Ishikawa (cell line): ENCODE results near the gene CLTA.
A peak's percentile ranks its signal among the peaks of the same experiment; 100 is the strongest.

Experiments
- CEBPB ChIP-seq: IDR thresholded peaks from 2 replicates; pipeline ENCODE4 v1.6.1; 2012
- CREB1 ChIP-seq: IDR thresholded peaks from 2 replicates; pipeline ENCODE4 v1.6.1; 2012; ENCODE audit warnings: low read depth
- EGR1 ChIP-seq: IDR thresholded peaks from 2 replicates; pipeline ENCODE4 v1.6.1; 2012
- EP300 ChIP-seq: IDR thresholded peaks from 2 replicates; pipeline ENCODE4 v1.6.1; 2012; ENCODE audit warnings: borderline replicate concordance
- FOXM1 ChIP-seq: IDR thresholded peaks from 2 replicates; pipeline ENCODE4 v1.6.1; 2012; ENCODE audit warnings: low read depth, borderline replicate concordance
- MAX ChIP-seq: IDR thresholded peaks from 2 replicates; pipeline ENCODE4 v1.6.1; 2012
- NFIC ChIP-seq: IDR thresholded peaks from 2 replicates; pipeline ENCODE4 v1.6.1; 2012
- RAD21 ChIP-seq: IDR thresholded peaks from 2 replicates; pipeline ENCODE4 v1.6.1; 2012; ENCODE audit warnings: low read depth
- TAF1 ChIP-seq: IDR thresholded peaks from 2 replicates; pipeline ENCODE4 v1.6.1; 2012; ENCODE audit warnings: low read depth, mild to moderate bottlenecking
- TCF12 ChIP-seq: IDR thresholded peaks from 2 replicates; pipeline ENCODE4 v1.6.1; 2012; ENCODE audit warnings: low read depth
- TEAD4 ChIP-seq: IDR thresholded peaks from 2 replicates; pipeline ENCODE4 v1.6.1; 2012
- YY1 ChIP-seq: IDR thresholded peaks from 2 replicates; pipeline ENCODE4 v1.6.1; 2012; ENCODE audit warnings: low read depth
- ZBTB7A ChIP-seq: IDR thresholded peaks from 2 replicates; pipeline ENCODE4 v1.6.1; 2012; ENCODE audit warnings: low read depth
- TF ChIP-seq, protein P1 (sequence below): IDR thresholded peaks from 2 replicates; pipeline ENCODE4 v1.6.1; 2012; ENCODE audit warnings: low read depth, mild to moderate bottlenecking
- TF ChIP-seq, protein P2 (sequence below): IDR thresholded peaks from 2 replicates; pipeline ENCODE4 v1.6.1; 2012

The CLTA gene, protein sequence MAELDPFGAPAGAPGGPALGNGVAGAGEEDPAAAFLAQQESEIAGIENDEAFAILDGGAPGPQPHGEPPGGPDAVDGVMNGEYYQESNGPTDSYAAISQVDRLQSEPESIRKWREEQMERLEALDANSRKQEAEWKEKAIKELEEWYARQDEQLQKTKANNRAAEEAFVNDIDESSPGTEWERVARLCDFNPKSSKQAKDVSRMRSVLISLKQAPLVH

GRCh38 chr9:36190388-36191289 lies at the start of gene CLTA:
CLTA (plus strand) TSS chr9:36190921; CDS start chr9:36191057, 136 bp downstream.
- TF ChIP-seq, protein P1, sequence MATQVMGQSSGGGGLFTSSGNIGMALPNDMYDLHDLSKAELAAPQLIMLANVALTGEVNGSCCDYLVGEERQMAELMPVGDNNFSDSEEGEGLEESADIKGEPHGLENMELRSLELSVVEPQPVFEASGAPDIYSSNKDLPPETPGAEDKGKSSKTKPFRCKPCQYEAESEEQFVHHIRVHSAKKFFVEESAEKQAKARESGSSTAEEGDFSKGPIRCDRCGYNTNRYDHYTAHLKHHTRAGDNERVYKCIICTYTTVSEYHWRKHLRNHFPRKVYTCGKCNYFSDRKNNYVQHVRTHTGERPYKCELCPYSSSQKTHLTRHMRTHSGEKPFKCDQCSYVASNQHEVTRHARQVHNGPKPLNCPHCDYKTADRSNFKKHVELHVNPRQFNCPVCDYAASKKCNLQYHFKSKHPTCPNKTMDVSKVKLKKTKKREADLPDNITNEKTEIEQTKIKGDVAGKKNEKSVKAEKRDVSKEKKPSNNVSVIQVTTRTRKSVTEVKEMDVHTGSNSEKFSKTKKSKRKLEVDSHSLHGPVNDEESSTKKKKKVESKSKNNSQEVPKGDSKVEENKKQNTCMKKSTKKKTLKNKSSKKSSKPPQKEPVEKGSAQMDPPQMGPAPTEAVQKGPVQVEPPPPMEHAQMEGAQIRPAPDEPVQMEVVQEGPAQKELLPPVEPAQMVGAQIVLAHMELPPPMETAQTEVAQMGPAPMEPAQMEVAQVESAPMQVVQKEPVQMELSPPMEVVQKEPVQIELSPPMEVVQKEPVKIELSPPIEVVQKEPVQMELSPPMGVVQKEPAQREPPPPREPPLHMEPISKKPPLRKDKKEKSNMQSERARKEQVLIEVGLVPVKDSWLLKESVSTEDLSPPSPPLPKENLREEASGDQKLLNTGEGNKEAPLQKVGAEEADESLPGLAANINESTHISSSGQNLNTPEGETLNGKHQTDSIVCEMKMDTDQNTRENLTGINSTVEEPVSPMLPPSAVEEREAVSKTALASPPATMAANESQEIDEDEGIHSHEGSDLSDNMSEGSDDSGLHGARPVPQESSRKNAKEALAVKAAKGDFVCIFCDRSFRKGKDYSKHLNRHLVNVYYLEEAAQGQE = no peak
- TF ChIP-seq NFIC (peak; percentile 46; the same call in 1 of the 2 replicates), FOXM1 (peak; percentile 64; the same call in 1 of the 2 replicates), MAX (peak; percentile 75; the same call in 1 of the 2 replicates), TEAD4 (no peak), YY1 (no peak), ZBTB7A (0 out of 2 replicates have a peak, but pooled peaks have one; percentile 21), EP300 (peak; percentile 36; the same call in 1 of the 2 replicates), EGR1 (no peak), CREB1 (no peak), TCF12 (peak; percentile 64), TAF1 (peak; percentile 95), RAD21 (no peak), CEBPB (no peak)
- TF ChIP-seq, protein P2, sequence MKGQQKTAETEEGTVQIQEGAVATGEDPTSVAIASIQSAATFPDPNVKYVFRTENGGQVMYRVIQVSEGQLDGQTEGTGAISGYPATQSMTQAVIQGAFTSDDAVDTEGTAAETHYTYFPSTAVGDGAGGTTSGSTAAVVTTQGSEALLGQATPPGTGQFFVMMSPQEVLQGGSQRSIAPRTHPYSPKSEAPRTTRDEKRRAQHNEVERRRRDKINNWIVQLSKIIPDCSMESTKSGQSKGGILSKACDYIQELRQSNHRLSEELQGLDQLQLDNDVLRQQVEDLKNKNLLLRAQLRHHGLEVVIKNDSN = peak; percentile 87

DNA sequence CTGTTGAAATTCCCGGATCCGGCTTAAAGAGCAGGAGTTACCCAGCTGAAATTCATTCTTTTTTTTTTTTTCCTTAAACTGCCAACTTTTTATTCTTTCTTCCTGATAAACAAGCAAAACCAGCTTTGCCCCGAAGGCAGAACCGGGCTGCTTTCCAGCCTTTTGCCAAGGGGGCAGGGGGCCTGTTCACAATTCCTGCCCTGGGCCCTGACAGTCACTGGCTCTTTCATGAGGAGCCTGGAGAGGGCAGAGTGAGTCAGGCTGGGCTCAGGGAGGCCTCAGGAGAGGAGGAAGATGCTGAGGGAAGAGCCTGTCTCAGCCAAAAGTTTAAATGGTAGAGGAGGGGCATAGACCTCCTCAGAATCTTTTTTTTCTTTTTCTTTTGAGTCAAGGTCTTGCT lies 49.4 kb upstream of the CLTA start:
- no peak for TF ChIP-seq EGR1
- TF ChIP-seq RAD21 = peak; percentile 21; the same call in 1 of the 2 replicates
- TF ChIP-seq EP300 = no peak

DNA sequence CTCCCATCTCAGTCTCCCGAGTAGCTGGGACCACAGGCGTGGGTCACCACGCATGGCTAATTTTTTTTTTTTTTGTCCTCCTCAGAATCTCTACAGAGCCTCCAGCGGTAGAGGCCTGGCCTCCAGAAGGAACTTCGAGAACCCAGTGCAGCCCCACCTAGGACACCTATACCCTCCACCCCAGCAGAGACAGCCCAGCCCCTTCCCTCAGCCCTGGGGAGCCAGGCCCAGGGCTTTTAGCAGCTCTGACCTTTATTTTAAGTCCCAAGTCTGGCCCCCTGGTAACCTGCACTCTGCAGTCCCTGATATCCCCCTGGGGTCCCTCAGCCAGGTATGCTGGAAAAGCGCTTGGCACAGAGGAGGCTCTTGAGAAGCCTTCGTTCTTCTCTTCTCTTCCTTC lies 49.0 kb upstream of the CLTA start:
- TF ChIP-seq MAX = no peak
- TF ChIP-seq CREB1 = no peak
- no peak for TF ChIP-seq YY1
- TF ChIP-seq TEAD4 = no peak
- TF ChIP-seq EGR1 = no peak
- no peak for TF ChIP-seq NFIC
- no peak for TF ChIP-seq CEBPB
- TF ChIP-seq EP300 = no peak
- TF ChIP-seq TAF1 = no peak

GRCh38 chr9:36142510-36143244 lies 48.0 kb upstream of the CLTA start:
- no peak for TF ChIP-seq CEBPB
- TF ChIP-seq MAX = no peak
- no peak for TF ChIP-seq TEAD4
- no peak for TF ChIP-seq CREB1
- TF ChIP-seq, protein P1 = no peak
- TF ChIP-seq TAF1 = no peak
- TF ChIP-seq EP300 = no peak
- TF ChIP-seq EGR1 = no peak
- TF ChIP-seq TCF12 = no peak
- TF ChIP-seq ZBTB7A = no peak
- no peak for TF ChIP-seq NFIC
- no peak for TF ChIP-seq FOXM1
- no peak for TF ChIP-seq YY1
- no peak for TF ChIP-seq RAD21
- TF ChIP-seq, protein P2 = no peak
